Ascending aorta (tissue), 2 donors: ENCODE measurements around the gene ADAMTS2. TPM values are rescaled to one million over a fixed set of nuclear protein-coding genes. Genes with fewer than 3 reads are reported as not detected.

Experiments used
- DNase-seq, 2 donors: peaks; one replicate each; pipeline ENCODE4 v3.0.0-alpha.2; 2019; ENCODE audit warnings: low spot score in 2 of 2
- H3K27ac ChIP-seq, 2 donors: fragments of 200-600 bp; sonication (generic); one replicate each; pipeline ENCODE4 v1.5.1; 2016 to 2017; ENCODE audit warnings: mild to moderate bottlenecking in 1 of 2
- H3K27me3 ChIP-seq: fragments of 200-600 bp; sonication (generic); one replicate; pipeline ENCODE4 v1.5.1; 2017
- H3K36me3 ChIP-seq, 2 donors: fragments of 200-600 bp; sonication (generic); one replicate each; pipeline ENCODE4 v1.5.1; 2016
- H3K4me1 ChIP-seq, 2 donors: fragments of 200-600 bp; sonication (generic); one replicate each; pipeline ENCODE4 v1.5.1; 2016 to 2017; ENCODE audit warnings: mild to moderate bottlenecking in 1 of 2
- H3K4me3 ChIP-seq, 2 donors: fragments of 200-600 bp; sonication (generic); one replicate each; pipeline ENCODE4 v1.5.1; 2016 to 2017; ENCODE audit warnings: mild to moderate bottlenecking in 1 of 2
- H3K9me3 ChIP-seq, 2 donors: fragments of 200-600 bp; sonication (generic); one replicate each; pipeline ENCODE4 v1.5.1; 2016
- intact Hi-C: fragments of 100-400 bp; cut with DNase I; formaldehyde crosslinking; loops from one replicate; pipeline ENCODE4 v1.15.1; 2023
- total RNA-seq: library from RNA; depleted of rRNA; stranded (reverse); fragments of >200 nt; gene quantifications from one replicate; pipeline ENCODE4 v1.1.0, GENCODE V29; 2016
- TF ChIP-seq, protein P1 (sequence below), 3 experiments: fragments of 200-600 bp in 2 of 3; fragments of 450-650 bp in 1 of 3; sonication (generic) in 2 of 3; IDR thresholded peaks; one replicate each; pipeline ENCODE4 v1.5.1; 2016 to 2019; ENCODE audit warnings: antibody characterized with exemption in 3 of 3, mild to moderate bottlenecking in 1 of 3, moderate library complexity in 1 of 3

The ADAMTS2 gene
- total RNA-seq, 1 donor from 2014 or later = 51.0 TPM

DNA sequence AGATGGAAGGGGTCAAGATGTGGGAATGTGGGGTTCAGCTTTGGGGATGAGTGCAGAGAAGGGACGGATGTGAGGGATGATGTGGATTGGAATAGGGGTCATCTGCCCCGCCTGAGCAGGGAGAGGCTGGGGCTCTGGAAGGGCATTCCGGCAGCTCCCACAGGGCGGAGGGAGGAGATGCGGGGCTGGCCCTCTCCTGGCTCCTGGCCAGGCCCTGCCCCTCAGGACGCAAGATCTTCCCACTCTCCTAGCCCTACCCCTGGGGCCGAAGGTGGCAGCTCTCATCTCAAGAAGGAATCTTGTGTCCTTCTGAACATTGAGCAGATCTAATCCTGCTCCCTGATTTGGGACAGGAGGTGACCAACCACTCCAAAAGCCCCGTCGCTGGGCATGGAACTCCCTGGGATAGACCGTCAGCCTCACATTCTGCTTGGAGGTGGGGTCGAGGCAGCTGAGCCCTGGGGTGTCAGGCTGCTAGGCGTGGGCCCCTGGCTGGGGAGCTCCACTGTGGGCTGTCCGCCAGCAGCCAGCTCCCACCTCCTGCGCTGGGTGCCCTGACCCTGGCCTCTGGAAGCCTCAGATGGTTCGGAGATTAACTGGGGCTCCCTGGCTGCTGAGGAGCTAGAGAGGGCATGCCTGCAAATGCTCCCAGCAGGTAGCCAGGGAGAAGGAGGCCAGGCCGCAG lies 159.9 kb downstream of the ADAMTS2 start:
- no peak overlapping the region for H3K4me3 ChIP-seq
- TF ChIP-seq, protein P1, sequence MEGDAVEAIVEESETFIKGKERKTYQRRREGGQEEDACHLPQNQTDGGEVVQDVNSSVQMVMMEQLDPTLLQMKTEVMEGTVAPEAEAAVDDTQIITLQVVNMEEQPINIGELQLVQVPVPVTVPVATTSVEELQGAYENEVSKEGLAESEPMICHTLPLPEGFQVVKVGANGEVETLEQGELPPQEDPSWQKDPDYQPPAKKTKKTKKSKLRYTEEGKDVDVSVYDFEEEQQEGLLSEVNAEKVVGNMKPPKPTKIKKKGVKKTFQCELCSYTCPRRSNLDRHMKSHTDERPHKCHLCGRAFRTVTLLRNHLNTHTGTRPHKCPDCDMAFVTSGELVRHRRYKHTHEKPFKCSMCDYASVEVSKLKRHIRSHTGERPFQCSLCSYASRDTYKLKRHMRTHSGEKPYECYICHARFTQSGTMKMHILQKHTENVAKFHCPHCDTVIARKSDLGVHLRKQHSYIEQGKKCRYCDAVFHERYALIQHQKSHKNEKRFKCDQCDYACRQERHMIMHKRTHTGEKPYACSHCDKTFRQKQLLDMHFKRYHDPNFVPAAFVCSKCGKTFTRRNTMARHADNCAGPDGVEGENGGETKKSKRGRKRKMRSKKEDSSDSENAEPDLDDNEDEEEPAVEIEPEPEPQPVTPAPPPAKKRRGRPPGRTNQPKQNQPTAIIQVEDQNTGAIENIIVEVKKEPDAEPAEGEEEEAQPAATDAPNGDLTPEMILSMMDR (IDR thresholded peaks at IDR 0.05) = no peak
- no peaks in the 10 kb centered on the region for H3K27me3 ChIP-seq
- H3K27ac ChIP-seq = no peak overlapping the region
- no peaks in the 10 kb centered on the region for H3K36me3 ChIP-seq
- no peak for DNase-seq
- intact Hi-C loops = no loop called here
- H3K4me1 ChIP-seq = no peaks in the 10 kb centered on the region
- no peaks in the 10 kb centered on the region for H3K9me3 ChIP-seq

DNA sequence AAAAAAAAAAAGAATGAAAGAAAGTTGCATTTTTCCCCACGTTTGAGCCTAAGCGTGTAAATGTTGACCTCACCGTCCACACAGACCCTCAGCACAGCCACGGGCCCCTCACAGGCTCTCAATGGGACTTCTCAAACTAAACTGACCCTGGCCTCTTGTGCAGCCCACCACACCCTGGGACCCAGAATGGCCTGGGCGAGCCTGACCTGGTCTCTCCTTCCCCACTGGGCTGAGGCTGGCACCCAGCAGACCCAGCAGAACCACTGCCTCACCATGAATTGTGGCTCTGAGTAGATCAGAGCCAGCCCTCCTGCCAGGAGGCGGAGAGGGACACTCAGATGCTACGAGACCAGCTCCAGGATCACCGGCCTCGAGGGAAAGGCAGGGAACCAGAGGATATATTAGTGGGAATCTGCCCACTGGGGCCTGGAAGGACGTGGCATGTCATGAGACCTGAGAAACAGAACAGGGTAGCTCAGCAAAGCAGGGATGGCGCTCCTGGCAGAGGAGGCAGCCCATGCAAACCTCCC lies 160.7 kb downstream of the ADAMTS2 start:
- H3K27me3 ChIP-seq = no peaks in the 10 kb centered on the region
- intact Hi-C loops = no loop called here

DNA sequence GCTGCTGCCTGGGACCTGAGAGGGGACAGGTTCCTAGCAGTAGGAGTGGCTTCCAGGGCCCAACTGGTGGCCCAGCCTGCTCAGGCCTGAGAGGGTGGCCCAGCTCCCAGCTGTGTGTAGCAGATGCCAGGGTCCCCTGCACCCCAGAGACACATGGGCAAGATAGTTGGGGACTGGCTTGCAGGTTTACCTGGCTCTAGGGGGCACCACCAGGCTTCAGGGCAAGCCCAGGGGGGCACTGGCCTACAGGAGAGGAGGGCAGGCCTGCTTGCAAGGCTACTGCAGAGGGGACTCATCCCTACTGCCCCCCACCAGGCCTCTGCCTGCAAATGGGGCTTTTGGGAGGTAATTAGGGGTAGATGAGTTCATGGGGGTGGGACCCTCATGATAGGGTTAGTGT lies 161.8 kb downstream of the ADAMTS2 start:
- H3K27ac ChIP-seq = no peak overlapping the region
- H3K36me3 ChIP-seq = peaks cover 0 to 5% of the 10 kb centered on the region in 2 donors
- H3K9me3 ChIP-seq = peaks cover 0 to 12% of the 10 kb centered on the region in 2 donors
- H3K4me1 ChIP-seq = no peaks in the 10 kb centered on the region
- no peak for DNase-seq
- intact Hi-C loops = no loop called here
- no peaks in the 10 kb centered on the region for H3K27me3 ChIP-seq
- TF ChIP-seq, protein P1 (IDR thresholded peaks at IDR 0.05) = no peak
- H3K4me3 ChIP-seq = no peak overlapping the region

More for the DNA sequence above, 160.7 kb downstream of the ADAMTS2 start:
- Histone ChIP-seq H3K4me3 (no peak overlapping the region), H3K4me1 (no peaks in the 10 kb centered on the region), H3K9me3 (peaks cover 0 to 1% of the 10 kb centered on the region in 2 donors), H3K36me3 (peaks cover 0 to 5% of the 10 kb centered on the region in 2 donors), H3K27ac (no peak overlapping the region)
- TF ChIP-seq, protein P1 (IDR thresholded peaks at IDR 0.05) = no peak
- DNase-seq = no peak

DNA sequence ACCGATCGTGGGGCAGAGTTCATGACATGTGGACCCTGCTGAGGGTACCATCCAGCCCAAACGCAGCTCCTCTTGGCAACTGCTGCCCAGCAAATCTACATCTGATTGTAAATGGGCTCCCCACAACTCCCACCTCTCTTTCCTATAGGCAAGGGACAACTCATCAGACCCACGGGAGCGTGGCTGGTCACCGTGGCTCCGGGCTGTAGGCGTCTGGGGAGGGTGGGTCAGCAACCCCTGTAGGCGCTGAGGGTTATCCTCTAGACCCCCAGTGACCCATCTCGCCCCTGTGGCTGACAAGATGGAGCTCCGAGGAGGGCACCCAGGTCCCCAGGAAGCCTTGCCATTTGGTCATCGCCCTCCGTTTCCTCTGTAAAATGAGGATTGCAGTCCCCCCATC lies 162.7 kb downstream of the ADAMTS2 start:
- H3K27ac ChIP-seq = no peak overlapping the region
- H3K9me3 ChIP-seq = peaks cover 0 to 12% of the 10 kb centered on the region in 2 donors
- peaks cover 0 to 5% of the 10 kb centered on the region in 2 donors for H3K36me3 ChIP-seq
- H3K27me3 ChIP-seq = no peaks in the 10 kb centered on the region
- H3K4me1 ChIP-seq = no peaks in the 10 kb centered on the region
- TF ChIP-seq, protein P1 (IDR thresholded peaks at IDR 0.05) = no peak
- no peak overlapping the region for H3K4me3 ChIP-seq
- no peak for DNase-seq
- intact Hi-C loops = no loop called here

DNA sequence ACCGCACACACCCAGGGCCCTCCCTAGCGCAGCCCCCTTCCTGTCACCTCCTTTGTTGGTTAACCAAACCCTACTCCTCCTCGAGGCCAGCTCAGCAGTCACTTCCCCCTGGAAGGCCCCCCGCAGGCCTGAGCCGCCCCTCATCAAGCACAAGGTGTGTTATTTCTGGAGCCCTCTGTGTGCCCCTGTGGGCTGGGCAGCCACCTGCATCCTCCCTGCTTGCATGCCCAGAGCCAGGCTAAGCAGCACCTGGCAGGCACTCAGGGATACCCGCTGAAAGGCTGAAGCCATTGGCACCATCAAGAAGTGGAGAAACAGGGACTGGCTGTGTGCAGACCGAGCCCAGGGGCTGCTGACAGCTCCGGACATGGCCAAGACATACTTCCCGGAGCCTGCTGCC lies 163.3 kb downstream of the ADAMTS2 start:
- peaks cover 0 to 5% of the 10 kb centered on the region in 2 donors for H3K36me3 ChIP-seq
- no peak for DNase-seq
- H3K4me1 ChIP-seq = no peaks in the 10 kb centered on the region
- no peak overlapping the region for H3K4me3 ChIP-seq
- intact Hi-C loops = no loop called here
- TF ChIP-seq, protein P1 (IDR thresholded peaks at IDR 0.05) = no peak
- H3K27me3 ChIP-seq = no peaks in the 10 kb centered on the region
- H3K27ac ChIP-seq = no peak overlapping the region
- peaks cover 0 to 12% of the 10 kb centered on the region in 2 donors for H3K9me3 ChIP-seq
